Fibroblast of the aortic adventitia (primary cell): ENCODE data around the gene PTPRG. TPM values are rescaled to one million over a fixed set of nuclear protein-coding genes. Genes with fewer than 3 reads are reported as not detected.

Experiments
- DNase-seq: peaks from one replicate; pipeline ENCODE4 v3.0.0-alpha.2; 2010; ENCODE audit warnings: low read depth
- H3K4me3 ChIP-seq: 2 replicates; pipeline ENCODE4 v1.5.1; 2011; ENCODE audit warnings: low read depth, mild to moderate bottlenecking, control low read depth, low read length, moderate library complexity
- total RNA-seq: library from RNA; depleted of rRNA; stranded (reverse); fragments of >200 nt; gene quantifications from 2 replicates; pipeline ENCODE4 v1.2.3, GENCODE V29; 2012; ENCODE audit warnings: low replicate concordance
- TF ChIP-seq, protein P1 (sequence below): IDR thresholded peaks from 2 replicates; pipeline ENCODE4 v1.5.1; 2011; ENCODE audit warnings: mild to moderate bottlenecking, low read length, control low read depth, inconsistent platforms; ENCODE audit not compliant: insufficient read depth

PTPRG gene
- total RNA-seq, 1 donor: 52.0 TPM

GRCh38 chr3:62097121-62097520 lies 535.8 kb downstream of the PTPRG start:
- no peak for DNase-seq

GRCh38 chr3:62098646-62099365 lies 537.4 kb downstream of the PTPRG start:
- DNase-seq: no peak
- no peak overlapping the region for H3K4me3 ChIP-seq
- TF ChIP-seq, protein P1, sequence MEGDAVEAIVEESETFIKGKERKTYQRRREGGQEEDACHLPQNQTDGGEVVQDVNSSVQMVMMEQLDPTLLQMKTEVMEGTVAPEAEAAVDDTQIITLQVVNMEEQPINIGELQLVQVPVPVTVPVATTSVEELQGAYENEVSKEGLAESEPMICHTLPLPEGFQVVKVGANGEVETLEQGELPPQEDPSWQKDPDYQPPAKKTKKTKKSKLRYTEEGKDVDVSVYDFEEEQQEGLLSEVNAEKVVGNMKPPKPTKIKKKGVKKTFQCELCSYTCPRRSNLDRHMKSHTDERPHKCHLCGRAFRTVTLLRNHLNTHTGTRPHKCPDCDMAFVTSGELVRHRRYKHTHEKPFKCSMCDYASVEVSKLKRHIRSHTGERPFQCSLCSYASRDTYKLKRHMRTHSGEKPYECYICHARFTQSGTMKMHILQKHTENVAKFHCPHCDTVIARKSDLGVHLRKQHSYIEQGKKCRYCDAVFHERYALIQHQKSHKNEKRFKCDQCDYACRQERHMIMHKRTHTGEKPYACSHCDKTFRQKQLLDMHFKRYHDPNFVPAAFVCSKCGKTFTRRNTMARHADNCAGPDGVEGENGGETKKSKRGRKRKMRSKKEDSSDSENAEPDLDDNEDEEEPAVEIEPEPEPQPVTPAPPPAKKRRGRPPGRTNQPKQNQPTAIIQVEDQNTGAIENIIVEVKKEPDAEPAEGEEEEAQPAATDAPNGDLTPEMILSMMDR: no peak

More at GRCh38 chr3:62097121-62097520, 535.8 kb downstream of the PTPRG start:
- TF ChIP-seq, protein P1: no peak
- no peak overlapping the region for H3K4me3 ChIP-seq

DNA sequence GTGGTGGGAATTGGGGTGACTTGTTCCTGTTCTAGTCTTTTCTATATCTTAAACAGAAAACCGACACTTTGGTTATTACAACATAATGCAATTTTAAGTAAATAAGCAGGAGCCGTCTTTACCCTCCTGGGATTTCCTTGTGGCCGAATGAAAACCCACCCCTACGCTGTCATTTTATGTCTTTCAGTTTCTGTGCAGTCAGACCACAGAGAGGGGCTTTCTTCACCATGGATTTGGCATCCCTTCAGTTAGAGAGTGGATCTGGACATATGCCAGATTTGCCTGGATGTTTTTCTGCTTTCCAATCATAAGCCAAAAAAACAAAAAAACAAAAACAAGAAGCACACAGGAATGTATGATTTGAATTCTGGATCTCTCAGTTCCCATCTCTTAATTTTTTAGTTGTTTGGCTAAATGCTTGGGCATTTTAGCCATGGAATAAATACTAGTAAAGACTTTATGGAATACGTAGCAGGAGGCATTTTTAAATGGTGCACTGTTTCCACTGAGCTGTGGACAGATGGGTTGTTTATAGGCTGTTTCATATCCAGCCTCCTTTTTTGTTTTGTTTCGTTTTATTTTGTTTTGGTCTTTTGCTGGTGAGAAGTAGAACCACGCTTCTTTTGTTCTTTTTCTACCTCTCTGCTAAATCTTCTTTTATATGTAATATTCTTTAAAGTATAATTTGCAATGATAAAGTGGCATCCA lies 539.1 kb downstream of the PTPRG start:
- TF ChIP-seq, protein P1: no peak
- no peak overlapping the region for H3K4me3 ChIP-seq
- no peak for DNase-seq

DNA sequence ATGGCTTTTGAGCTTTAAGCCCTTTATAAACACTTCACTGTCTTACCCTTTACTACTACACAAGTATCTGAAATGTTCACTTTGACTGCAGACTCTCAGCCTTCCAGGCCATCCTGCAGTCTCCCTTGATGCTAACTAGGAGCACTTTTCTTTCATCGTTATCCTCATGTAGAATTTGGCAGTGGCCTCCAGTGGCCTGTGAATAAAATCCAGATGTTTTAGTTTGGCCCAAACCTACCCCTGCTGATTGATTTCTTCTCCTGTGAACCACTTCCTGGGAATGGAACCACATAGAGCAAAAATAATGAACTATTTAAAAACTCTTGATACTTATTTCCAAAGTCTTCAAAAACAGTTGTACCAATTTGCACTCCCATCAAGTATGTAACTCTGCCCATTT lies 540.1 kb downstream of the PTPRG start:
- no peak overlapping the region for H3K4me3 ChIP-seq
- TF ChIP-seq, protein P1: no peak
- peak; percentile 79 for DNase-seq

GRCh38 chr3:62103531-62103930 lies 542.2 kb downstream of the PTPRG start:
- DNase-seq: no peak
- TF ChIP-seq, protein P1: no peak
- H3K4me3 ChIP-seq: no peak overlapping the region

GRCh38 chr3:62109534-62109933 lies 548.2 kb downstream of the PTPRG start:
- DNase-seq: peak; percentile 96
- H3K4me3 ChIP-seq: no peak overlapping the region
- TF ChIP-seq, protein P1: peak; percentile 59
